ENCODE measurements around the gene PCDHGB6.
"Not testable (repeated sequence)": the region's sequence is repeated elsewhere in the genome, so short reads cannot be mapped to it uniquely, and the experiment has no call there.

Gene PCDHGB6

DNA sequence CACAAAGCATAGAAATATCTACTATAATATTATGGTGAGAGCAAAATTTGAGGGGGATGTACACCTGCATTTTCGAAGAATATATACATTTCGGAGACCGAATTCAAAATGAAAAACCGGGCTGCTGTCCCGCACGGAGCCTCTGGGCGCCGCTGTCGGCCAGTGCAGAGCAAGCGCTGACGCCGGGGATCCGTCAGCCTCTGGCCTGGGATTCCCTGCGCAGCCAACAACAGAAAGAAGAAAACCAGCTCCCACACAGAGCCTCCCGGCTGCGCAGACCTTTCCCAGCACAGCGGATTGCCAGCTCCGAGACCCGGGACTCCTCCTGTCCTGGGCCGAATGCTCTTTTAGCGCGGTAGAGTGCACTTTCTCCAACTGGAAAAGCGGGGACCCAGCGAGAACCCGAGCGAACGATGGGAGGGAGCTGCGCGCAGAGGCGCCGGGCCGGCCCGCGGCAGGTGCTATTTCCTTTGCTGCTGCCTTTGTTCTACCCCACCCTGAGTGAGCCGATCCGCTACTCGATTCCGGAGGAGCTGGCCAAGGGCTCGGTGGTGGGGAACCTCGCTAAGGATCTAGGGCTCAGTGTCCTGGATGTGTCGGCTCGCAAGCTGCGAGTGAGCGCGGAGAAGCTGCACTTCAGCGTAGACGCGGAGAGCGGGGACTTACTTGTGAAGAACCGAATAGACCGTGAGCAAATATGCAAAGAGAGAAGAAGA is at the start of gene PCDHGB6:
TSS of gene PCDHGB6 (plus strand) at position 232 of the 716 bp plus-strand sequence. CDS start at position 414, 182 bp downstream.
- peak; percentile 29 for DNase-seq

DNA sequence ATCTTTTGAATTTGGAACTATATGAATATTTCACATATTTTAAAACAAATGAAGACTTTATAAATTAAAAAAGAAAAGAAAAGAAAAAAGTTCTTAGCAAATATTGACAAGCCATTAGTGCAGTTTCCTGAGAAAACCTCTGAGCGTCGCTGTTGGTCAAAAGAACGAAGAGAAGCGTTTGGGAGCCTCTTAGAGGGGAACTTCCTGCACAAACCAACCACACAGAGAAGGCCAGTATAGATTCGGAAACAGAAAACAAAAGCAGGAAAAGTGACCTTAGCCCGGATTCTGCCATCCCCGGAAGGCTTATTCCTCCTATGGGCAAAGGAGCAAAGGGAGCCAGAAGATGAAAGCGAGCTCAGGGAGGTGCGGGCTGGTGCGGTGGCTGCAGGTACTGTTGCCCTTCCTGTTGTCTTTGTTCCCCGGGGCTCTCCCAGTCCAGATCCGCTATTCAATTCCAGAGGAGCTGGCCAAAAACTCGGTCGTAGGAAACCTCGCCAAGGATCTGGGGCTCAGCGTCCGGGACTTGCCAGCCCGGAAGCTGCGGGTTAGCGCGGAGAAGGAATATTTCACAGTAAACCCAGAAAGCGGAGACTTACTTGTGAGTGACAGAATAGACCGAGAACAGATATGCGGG is 47.9 kb upstream of the PCDHGB6 start, which contains the start of gene PCDHGB2:
TSS of gene PCDHGB2 (plus strand) at position 205 of the 637 bp plus-strand sequence. CDS start at position 347, 142 bp downstream.
- no peak for DNase-seq

DNA sequence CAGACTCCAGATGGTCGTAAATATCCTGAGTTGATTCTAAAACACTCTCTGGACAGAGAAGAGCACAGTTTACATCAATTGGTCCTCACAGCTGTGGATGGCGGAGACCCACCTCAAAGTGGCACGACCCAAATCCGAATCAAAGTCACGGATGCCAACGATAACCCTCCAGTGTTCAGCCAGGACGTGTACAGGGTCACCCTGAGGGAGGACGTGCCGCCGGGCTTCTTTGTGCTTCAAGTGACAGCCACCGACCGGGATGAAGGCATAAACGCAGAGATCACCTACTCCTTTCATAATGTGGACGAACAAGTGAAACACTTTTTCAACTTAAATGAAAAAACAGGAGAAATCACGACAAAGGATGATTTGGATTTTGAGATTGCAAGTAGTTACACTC is 47.1 kb upstream of the PCDHGB6 start:
- no peak for DNase-seq

DNA sequence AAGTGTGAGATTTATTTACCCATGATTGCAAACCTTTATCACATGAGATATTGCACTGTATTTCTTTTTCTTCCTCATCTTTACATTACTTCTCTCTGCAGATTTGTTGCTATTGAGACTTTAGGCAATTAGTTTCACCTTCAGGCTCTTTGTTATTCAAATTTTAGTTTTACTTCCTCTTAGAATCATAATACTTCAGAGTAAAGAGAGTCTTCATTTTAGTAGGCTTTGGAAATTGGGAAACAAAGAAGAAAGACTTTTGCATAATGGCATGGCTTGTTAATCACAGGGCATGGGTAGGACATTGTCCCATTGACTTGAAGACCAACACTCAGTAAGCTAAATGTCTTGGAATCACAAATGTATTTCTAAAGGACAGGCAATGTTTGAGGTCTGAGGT is 45.1 kb upstream of the PCDHGB6 start:
- no peak for DNase-seq

DNA sequence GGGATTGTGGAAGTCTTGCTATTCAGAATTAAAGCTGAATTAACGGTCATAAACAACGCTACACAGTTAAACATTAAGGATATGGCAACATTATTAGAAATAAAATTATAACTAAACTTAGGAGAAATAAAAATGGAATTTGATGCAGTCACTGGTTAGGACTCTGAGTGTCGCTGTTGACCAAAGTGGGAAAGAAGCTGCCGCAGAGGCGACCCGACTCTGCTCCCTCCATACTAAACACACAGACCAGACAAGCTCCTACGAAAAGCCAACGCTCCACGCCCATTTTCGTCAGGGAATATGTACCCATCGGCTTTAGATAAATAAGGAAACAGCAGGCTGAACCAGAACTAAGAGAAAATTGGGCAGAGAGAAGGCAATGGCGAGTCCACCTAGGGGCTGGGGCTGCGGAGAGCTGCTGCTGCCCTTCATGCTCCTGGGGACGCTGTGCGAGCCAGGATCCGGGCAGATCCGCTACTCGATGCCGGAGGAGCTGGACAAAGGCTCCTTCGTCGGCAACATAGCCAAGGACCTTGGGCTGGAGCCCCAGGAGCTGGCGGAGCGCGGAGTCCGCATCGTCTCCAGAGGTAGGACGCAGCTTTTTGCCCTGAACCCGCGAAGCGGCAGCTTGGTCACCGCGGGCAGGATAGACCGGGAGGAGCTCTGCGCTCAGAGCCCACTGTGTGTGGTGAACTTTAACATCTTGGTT is 43.7 kb upstream of the PCDHGB6 start, which contains the start of gene PCDHGA5:
TSS of gene PCDHGA5 (plus strand) at position 211 of the 709 bp plus-strand sequence. CDS start at position 380, 169 bp downstream.
- no peak for DNase-seq

DNA sequence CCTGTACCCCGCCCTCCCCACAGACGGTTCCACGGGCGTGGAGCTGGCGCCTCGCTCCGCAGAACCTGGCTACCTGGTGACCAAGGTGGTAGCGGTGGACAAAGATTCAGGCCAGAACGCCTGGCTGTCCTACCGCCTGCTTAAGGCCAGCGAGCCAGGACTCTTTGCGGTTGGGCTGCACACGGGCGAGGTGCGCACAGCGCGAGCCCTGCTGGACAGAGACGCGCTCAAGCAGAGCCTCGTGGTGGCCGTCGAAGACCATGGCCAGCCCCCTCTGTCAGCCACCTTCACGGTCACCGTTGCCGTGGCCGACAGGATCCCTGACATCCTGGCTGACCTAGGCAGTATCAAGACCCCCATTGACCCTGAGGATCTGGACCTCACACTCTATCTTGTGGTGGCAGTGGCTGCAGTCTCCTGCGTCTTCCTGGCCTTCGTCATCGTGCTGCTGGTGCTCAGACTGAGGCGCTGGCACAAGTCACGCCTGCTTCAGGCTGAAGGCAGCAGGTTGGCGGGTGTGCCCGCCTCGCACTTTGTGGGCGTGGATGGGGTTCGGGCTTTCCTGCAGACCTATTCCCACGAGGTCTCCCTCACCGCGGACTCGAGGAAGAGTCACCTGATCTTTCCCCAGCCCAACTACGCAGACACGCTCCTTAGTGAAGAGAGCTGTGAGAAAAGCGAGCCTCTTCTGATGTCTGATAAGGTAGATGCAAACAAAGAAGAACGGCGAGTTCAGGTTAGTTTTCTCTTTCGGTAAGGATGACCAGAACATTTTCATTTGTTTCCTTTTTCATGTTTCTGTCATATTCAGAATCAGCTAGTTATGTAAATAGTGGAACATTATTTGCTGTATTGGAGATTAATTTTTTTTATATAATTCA is 41.6 kb upstream of the PCDHGB6 start:
- no peak for DNase-seq

DNA sequence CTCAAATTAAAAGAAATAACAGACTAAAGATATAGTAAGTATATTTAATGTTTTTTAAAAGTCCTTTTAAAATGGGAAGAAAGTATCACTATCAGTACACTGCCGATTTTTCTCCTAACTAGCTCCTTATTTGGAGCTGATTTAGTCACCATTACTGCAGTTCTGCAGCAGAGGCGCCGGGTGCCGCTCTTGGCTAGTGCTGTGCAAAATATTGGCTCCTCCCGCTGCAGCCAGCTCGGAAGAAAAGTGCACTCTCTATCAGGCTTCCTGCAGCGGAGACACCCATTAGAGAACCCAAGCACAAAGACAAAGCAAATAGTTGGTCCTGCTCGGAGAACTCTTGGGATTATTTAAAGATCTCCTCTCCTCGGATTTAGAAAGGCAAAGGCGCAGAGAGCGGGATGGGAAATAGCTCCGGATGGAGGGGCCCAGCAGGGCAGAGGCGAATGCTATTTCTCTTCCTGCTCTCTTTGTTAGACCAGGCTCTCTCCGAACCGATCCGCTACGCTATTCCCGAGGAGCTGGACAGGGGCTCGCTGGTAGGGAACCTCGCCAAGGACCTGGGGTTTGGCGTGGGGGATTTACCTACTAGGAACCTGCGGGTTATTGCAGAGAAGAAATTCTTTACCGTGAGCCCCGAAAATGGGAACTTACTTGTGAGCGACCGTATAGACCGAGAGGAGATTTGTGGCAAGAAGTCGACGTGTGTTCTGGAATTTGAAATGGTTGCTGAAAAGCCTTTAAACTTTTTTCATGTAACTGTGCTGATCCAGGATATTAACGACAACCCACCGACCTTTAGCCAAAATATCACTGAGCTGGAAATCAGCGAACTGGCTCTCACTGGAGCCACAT is 37.6 kb upstream of the PCDHGB6 start, which contains the start of gene PCDHGB3:
TSS of gene PCDHGB3 (plus strand) at position 249 of the 855 bp plus-strand sequence. CDS start at position 402, 153 bp downstream.
- peak; percentile 11 for DNase-seq

DNA sequence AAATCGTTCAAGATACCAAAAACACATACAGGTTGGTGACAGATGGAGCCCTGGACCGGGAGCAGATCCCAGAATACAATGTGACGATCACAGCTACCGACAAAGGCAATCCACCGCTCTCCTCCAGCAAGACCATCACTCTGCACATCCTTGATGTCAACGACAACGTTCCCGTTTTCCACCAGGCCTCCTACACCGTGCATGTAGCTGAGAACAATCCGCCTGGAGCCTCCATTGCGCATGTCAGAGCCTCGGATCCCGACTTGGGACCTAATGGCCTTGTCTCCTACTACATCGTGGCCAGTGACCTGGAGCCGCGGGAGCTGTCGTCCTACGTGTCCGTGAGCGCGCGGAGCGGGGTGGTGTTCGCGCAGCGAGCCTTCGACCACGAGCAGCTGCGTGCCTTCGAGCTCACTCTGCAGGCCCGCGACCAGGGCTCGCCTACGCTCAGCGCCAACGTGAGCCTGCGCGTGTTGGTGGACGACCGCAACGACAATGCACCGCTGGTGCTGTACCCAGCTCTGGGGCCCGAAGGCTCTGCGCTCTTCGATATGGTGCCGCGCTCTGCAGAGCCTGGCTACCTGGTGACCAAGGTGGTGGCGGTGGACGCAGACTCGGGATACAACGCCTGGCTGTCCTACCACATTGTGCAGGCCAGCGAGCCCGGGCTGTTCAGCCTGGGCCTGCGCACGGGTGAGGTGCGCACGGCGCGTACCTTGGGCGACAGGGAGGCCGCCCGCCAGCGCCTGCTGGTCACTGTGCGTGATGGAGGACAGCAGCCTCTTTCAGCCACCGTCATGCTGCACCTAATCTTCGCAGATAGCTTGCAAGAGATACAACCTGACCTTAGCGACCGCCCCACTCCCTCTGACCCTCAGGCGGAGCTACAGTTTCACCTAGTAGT is 36.0 kb upstream of the PCDHGB6 start:
- no peak for DNase-seq

DNA sequence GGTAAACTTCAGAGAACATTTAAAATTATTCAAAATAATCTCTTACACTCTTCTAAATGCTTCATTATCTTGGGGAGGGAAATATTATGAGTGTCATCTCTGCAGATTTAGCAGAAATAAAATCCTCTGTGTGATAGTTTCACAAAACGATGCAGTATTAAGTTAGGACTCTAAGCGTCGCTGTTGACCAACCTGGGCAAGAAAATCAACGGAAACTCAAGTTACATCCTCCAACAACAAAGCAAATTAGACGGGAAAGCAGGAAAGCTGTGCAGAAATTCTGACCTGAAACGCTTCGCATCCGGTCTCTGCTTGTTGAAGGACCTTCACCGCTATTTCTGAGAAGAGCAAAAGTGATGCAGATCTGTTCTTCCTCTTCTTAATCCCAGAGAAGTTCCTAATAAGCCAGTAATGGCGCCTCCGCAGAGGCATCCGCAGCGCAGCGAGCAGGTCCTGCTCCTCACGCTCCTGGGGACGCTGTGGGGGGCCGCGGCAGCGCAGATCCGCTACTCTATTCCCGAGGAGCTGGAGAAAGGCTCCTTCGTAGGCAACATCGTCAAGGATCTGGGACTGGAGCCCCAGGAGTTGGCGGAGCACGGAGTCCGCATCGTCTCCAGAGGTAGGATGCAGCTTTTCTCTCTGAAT is 34.0 kb upstream of the PCDHGB6 start, which contains the start of gene PCDHGA6:
TSS of gene PCDHGA6 (plus strand) at position 219 of the 645 bp plus-strand sequence. CDS start at position 412, 193 bp downstream.
- no peak for DNase-seq

DNA sequence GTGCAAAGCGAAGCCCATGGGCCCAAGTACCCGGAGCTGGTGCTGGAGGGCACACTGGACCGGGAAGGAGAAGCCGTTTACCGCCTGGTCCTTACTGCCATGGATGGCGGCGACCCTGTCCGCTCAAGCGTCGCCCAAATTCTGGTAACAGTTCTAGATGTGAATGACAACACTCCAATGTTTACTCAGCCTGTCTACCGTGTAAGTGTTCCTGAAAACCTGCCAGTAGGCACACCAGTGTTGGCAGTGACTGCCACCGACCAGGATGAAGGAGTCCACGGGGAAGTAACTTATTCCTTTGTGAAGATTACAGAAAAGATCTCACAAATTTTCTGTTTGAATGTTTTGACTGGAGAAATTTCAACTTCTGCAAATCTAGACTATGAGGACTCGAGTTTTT is 33.2 kb upstream of the PCDHGB6 start:
- no peak for DNase-seq

DNA sequence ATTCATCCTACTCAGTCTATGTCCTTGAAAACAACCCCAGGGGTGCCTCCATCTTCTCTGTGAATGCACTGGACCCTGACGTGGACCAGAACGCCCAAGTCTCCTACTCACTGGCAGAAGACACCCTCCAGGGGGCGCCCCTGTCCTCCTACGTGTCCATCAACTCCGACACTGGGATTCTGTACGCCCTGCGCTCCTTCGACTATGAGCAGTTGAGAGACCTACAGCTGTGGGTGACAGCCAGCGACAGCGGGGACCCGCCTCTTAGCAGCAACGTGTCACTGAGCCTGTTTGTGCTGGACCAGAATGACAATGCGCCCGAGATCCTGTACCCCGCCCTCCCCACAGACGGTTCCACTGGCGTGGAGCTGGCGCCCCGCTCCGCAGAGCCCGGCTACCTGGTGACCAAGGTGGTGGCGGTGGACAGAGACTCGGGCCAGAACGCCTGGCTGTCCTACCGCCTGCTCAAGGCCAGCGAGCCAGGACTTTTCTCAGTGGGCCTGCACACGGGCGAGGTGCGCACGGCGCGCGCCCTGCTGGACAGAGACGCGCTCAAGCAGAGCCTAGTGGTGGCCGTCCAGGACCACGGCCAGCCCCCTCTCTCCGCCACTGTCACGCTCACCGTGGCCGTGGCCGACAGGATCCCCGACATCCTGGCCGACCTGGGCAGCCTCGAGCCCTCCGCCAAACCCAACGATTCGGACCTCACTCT is 32.2 kb upstream of the PCDHGB6 start:
- DNase-seq: not testable (repeated sequence)

DNA sequence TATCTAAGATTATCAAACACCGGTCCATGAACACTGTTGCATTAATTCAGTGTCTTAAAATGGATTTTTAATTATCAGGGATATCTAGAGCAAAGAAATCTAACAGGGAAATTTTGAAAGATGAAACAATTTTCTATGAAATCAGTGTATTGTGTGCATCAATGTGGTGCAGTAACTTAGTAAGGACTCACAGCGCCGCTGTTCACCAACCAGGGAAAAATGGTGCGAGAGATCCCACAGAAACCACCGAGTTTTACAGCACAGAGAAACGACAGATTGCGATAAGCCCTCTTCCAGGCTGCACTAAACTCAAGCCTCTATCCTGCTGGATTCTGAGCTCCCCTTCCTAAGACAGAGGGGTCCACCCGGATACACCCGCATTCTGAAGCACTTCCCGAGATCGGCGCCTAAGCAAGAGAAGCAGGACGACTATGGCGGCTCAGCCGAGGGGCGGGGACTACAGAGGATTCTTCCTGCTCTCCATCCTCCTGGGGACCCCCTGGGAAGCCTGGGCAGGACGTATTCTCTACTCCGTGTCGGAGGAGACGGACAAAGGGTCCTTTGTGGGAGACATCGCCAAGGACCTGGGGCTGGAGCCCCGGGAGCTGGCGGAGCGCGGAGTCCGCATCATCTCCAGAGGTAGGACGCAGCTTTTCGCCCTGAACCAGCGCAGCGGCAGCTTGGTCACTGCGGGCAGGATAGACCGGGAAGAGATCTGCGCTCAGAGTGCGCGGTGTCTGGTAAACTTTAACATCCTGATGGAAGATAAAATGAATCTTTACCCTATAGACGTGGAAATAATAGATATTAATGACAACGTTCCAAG is 25.1 kb upstream of the PCDHGB6 start, which contains the start of gene PCDHGA7:
TSS of gene PCDHGA7 (plus strand) at position 274 of the 826 bp plus-strand sequence. CDS start at position 432, 158 bp downstream.
- DNase-seq: no peak

DNA sequence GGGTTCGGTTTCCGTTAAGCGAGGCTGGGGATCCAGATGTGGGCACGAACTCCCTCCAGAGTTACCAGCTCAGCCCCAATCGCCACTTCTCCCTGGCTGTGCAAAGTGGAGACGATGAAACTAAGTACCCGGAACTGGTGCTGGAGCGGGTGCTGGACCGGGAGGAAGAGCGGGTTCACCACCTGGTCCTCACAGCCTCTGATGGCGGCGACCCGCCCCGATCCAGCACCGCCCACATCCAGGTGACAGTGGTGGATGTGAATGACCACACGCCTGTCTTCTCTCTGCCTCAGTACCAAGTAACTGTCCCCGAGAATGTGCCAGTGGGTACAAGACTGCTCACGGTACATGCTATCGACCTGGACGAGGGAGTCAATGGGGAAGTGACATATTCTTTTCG is 24.5 kb upstream of the PCDHGB6 start:
- no peak for DNase-seq

DNA sequence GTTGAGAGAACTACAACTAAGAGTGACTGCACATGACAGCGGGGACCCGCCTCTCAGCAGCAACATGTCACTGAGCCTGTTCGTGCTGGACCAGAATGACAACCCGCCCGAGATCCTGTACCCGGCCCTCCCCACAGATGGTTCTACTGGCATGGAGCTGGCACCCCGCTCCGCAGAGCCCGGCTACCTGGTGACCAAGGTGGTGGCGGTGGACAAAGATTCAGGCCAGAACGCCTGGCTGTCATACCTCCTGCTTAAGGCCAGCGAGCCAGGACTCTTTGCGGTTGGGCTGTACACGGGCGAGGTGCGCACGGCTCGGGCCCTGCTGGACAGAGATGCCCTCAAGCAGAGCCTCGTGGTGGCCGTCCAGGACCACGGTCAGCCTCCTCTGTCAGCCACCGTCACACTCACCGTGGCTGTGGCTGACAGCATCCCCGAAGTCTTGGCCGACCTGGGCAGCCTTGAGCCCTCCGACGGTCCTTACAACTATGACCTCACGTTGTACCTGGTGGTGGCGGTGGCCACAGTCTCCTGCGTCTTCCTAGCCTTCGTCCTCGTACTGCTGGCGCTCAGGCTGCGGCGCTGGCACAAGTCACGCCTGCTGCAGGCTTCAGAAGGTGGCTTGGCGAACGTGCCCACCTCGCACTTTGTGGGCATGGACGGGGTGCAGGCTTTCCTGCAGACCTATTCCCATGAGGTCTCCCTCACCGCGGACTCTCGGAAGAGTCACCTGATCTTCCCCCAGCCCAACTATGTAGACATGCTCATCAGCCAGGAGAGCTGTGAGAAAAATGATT is 23.2 kb upstream of the PCDHGB6 start:
- DNase-seq: no peak

DNA sequence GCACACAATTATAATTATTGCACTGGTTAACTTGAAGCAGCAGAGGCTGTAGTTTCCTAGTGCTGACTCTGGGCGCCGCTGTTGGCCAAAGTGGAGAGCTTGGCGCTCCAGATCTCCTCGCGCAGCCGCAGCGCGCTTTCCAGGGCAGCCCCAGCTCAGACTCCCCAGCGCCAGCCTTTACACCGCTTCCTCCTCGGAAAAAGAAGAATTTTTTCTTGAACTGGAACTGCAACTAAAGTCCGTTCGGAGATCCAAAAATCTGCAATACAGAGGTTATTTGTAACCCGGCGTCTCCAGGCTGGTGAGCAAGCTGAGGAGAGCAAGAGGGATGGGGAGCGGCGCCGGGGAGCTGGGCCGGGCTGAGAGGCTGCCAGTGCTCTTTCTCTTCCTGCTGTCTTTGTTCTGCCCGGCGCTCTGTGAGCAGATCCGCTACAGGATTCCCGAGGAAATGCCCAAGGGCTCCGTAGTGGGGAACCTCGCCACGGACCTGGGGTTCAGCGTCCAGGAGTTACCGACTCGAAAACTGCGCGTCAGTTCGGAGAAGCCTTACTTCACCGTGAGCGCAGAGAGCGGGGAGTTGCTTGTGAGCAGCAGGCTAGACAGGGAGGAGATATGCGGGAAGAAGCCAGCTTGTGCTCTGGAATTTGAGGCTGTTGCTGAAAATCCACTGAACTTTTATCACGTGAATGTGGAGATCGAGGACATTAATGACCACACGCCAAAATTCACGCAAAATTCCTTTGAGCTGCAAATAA is 20.1 kb upstream of the PCDHGB6 start, which contains the start of gene PCDHGB4:
TSS of gene PCDHGB4 (plus strand) at position 142 of the 755 bp plus-strand sequence. CDS start at position 329, 187 bp downstream.
- DNase-seq: peak; percentile 20

DNA sequence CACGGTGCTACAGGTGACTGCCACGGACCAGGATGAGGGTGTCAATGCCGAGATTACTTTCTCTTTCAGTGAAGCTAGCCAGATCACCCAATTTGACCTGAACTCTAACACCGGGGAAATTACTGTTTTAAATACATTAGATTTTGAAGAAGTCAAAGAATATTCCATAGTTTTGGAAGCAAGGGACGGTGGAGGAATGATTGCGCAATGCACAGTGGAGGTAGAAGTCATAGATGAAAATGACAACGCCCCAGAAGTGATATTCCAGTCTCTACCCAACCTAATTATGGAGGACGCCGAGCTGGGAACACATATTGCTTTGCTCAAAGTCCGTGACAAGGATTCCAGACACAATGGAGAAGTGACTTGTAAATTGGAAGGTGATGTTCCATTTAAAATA is 19.2 kb upstream of the PCDHGB6 start:
- DNase-seq: no peak
